Sigmoid colon (tissue), 7 donors: ENCODE measurements around the gene GNE. TPM values are rescaled to one million over a fixed set of nuclear protein-coding genes. Genes with fewer than 3 reads are reported as not detected.

ENCODE experiments used
- DNase-seq: peaks from one replicate; pipeline ENCODE4 v3.0.0-alpha.2; 2019
- H3K27ac ChIP-seq, 4 donors: fragments of 200-600 bp; sonication (generic); one replicate each; pipeline ENCODE4 v1.5.1; 2016 to 2019; ENCODE audit warnings: mild to moderate bottlenecking in 1 of 4
- H3K27me3 ChIP-seq, 3 donors: fragments of 200-600 bp; sonication (generic); one replicate each; pipeline ENCODE4 v1.5.1; 2019; ENCODE audit warnings: mild to moderate bottlenecking in 1 of 3
- H3K36me3 ChIP-seq, 4 donors: fragments of 200-600 bp; sonication (generic); one replicate each; pipeline ENCODE4 v1.5.1; 2016 to 2019
- H3K4me1 ChIP-seq, 4 donors: fragments of 200-600 bp; sonication (generic); one replicate each; pipeline ENCODE4 v1.5.1; 2017 to 2019
- H3K4me3 ChIP-seq, 4 donors: fragments of 200-600 bp; sonication (generic); one replicate each; pipeline ENCODE4 v1.5.1; 2017 to 2019; ENCODE audit warnings: mild to moderate bottlenecking in 2 of 4, moderate library complexity in 1 of 4
- H3K9me3 ChIP-seq, 4 donors: fragments of 200-600 bp in 3 of 4; sonication (generic) in 3 of 4; one replicate each; pipeline versions ENCODE4 v1.5.1 to v1.6.1; 2013 to 2019
- EP300 ChIP-seq, 4 donors: sonication (generic); formaldehyde crosslinking; IDR thresholded peaks; one replicate each; pipeline ENCODE4 v1.6.1; 2017; ENCODE audit warnings: antibody characterized with exemption in 4 of 4
- POLR2A ChIP-seq, 2 donors: fragments of 450-650 bp; IDR thresholded peaks; one replicate each; pipeline ENCODE4 v1.6.1; 2016; ENCODE audit warnings: antibody characterized with exemption in 2 of 2, mild to moderate bottlenecking in 2 of 2, moderate library complexity in 2 of 2
- POLR2AphosphoS5 ChIP-seq, 4 donors: sonication (generic); formaldehyde crosslinking; IDR thresholded peaks; one replicate each; pipeline ENCODE4 v1.6.1; 2017; ENCODE audit warnings: antibody characterized with exemption in 4 of 4
- WGBS, 2 donors: extraction: QIAGEN DNeasy Blood & Tissue Kit; methylation state at CpG; one replicate each; pipeline ENCODE4 v1.1.7; 2013; 5-methylcytosine and 5-hydroxymethylcytosine counted together
- intact Hi-C: fragments of 100-400 bp; cut with DNase I; formaldehyde crosslinking; loops from one replicate; pipeline ENCODE4 v1.15.1; 2023
- polyA plus RNA-seq, 3 donors: library from polyadenylated mRNA; stranded (reverse); fragments of 200-250 nt; gene quantifications; one replicate each; pipeline ENCODE4 v1.2.3, GENCODE V29; 2013
- total RNA-seq, 4 donors: library from RNA; depleted of rRNA; stranded (reverse); fragments of >200 nt; gene quantifications; one replicate each; pipeline ENCODE4 v1.1.0, GENCODE V29; 2016
- TF ChIP-seq, protein P1 (sequence below), 4 experiments: fragments of 450-650 bp in 3 of 4; fragments of 200-600 bp in 1 of 4; IDR thresholded peaks; one replicate each; pipeline ENCODE4 v1.5.1; 2016 to 2019; ENCODE audit warnings: antibody characterized with exemption in 4 of 4, mild to moderate bottlenecking in 3 of 4, moderate library complexity in 2 of 4
- donor health status: healthy with polysubstance abuse.
- donor health status: Bipolar disorder and iron deficiency.
- donor health status: healthy.

Gene GNE
- total and polyA plus RNA-seq, 7 donors: 22.5 to 74.0 (median 28.2) TPM

DNA sequence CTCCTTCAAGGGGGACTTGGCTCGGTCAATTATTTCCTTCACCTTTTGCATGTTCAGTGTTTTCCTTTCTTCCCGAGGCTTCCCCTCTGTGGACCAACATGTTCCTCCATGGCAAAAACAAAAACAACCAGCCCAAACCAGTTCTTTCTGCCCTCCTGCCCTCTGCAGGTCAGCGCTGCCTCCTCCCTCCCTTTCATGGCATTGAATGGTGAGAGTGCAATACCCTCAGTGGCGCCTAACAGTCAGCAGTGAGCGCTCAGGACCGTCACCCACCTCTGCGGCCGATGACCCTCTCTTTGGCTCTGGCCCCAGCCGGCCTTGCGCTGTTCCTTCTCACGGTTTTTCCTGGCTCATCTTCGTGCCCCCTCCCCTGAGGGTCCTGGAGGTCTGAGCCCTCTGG is 34.4 kb upstream of the GNE start:
- Histone ChIP-seq H3K27me3 (no peaks in the 10 kb centered on the region), H3K4me1 (no peaks in the 10 kb centered on the region), H3K4me3 (no peak overlapping the region), H3K27ac (no peak overlapping the region), H3K36me3 (no peaks in the 10 kb centered on the region), H3K9me3 (no peaks in the 10 kb centered on the region)
- no peak for DNase-seq
- TF ChIP-seq EP300 (IDR thresholded peaks at IDR 0.05) (no peak), POLR2A (IDR thresholded peaks at IDR 0.05) (no peak), POLR2AphosphoS5 (IDR thresholded peaks at IDR 0.05) (no peak)
- TF ChIP-seq, protein P1, sequence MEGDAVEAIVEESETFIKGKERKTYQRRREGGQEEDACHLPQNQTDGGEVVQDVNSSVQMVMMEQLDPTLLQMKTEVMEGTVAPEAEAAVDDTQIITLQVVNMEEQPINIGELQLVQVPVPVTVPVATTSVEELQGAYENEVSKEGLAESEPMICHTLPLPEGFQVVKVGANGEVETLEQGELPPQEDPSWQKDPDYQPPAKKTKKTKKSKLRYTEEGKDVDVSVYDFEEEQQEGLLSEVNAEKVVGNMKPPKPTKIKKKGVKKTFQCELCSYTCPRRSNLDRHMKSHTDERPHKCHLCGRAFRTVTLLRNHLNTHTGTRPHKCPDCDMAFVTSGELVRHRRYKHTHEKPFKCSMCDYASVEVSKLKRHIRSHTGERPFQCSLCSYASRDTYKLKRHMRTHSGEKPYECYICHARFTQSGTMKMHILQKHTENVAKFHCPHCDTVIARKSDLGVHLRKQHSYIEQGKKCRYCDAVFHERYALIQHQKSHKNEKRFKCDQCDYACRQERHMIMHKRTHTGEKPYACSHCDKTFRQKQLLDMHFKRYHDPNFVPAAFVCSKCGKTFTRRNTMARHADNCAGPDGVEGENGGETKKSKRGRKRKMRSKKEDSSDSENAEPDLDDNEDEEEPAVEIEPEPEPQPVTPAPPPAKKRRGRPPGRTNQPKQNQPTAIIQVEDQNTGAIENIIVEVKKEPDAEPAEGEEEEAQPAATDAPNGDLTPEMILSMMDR (IDR thresholded peaks at IDR 0.05): no peak
- intact Hi-C loops: no loop called here
- 89% methylated on average over 12 of the region's 12 CpGs for WGBS, 2 donors

DNA sequence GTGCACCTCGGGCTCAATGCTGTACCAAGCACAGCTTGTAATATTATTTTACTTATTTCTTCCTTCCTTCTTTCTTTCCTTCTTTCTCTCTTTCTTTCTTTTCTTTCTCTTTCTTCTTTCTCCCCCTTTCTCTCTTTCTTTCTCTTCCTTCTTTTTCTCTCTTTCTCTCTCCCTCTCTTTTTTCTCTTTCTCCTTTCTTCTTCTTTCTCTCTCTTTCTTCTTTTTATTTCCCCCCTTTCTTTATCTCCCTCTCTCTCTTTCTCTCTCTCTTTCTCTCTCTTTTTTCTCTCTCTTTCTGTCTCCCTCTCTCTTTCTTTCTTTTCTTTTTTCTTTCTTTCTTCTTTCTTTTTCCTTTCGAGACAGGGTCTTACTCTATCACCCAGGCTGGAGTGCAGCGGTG is 32.7 kb upstream of the GNE start:
- Histone ChIP-seq H3K9me3 (no peaks in the 10 kb centered on the region), H3K4me1 (no peaks in the 10 kb centered on the region), H3K27me3 (no peaks in the 10 kb centered on the region), H3K27ac (no peak overlapping the region), H3K4me3 (no peak overlapping the region), H3K36me3 (no peaks in the 10 kb centered on the region)
- no peak for DNase-seq
- WGBS, 2 donors: 92 to 93% methylated on average over 3 of the region's 3 CpGs
- intact Hi-C loops: no loop called here
- TF ChIP-seq EP300 (IDR thresholded peaks at IDR 0.05): no peak
- no peak for TF ChIP-seq POLR2AphosphoS5 (IDR thresholded peaks at IDR 0.05)
- TF ChIP-seq POLR2A (IDR thresholded peaks at IDR 0.05): no peak
- TF ChIP-seq, protein P1 (IDR thresholded peaks at IDR 0.05): no peak

DNA sequence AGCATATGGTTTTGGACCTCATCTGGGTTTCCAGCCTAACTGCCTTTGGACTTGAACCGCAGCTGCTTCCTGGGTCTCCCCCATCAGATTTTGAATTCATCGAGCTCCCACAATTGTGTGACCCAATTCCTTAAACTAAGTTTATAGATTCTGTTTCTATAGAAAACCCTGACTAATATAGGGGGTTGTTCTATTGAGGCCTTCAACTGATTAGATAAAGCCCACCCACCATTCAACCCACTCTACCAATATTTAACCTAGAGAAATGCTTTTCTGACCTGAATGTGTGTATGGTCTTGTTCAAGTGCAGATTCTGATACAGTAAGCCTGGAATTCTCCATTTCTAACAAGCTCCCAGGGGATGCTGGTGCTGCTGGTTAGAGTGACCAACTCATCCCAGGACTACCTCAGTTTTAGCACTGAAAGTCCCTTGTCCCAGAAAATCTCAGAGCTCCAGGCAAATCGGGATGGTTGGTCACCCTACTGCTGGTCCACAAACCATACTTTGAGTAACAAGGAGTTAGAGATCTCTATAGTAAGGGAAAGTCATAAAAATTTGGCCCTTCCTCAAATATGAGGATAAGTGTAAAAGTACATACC is 31.7 kb upstream of the GNE start:
- Histone ChIP-seq H3K4me1 (no peaks in the 10 kb centered on the region), H3K4me3 (no peak overlapping the region), H3K9me3 (no peaks in the 10 kb centered on the region), H3K27ac (no peak overlapping the region), H3K27me3 (no peaks in the 10 kb centered on the region), H3K36me3 (no peaks in the 10 kb centered on the region)
- TF ChIP-seq POLR2AphosphoS5 (IDR thresholded peaks at IDR 0.05): no peak
- no peak for TF ChIP-seq POLR2A (IDR thresholded peaks at IDR 0.05)
- TF ChIP-seq, protein P1 (IDR thresholded peaks at IDR 0.05): no peak
- TF ChIP-seq EP300 (IDR thresholded peaks at IDR 0.05): no peak
- intact Hi-C loops: no loop called here
- WGBS, 2 donors: 94% methylated on average over 3 of the region's 3 CpGs
- DNase-seq: no peak

DNA sequence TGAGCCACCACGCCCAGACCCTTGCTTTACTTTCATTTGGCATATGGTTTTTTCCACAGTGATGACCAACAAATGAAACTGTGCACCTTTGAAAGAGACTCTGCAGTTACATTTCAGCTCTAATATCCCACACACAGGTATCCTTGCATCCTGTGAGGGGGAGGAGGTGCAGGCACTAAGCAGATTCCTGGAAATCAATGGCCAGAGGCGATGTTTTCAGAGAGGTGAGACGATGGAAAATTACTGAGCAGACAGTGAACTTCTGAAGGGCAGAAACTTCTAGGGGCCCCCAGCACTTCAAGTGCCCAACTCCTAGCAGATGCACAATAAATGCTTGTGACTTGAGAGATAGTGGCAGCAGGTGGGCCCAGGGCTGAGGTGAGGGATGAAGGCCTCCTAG is 29.8 kb upstream of the GNE start:
- intact Hi-C loops: no loop called here
- WGBS, 2 donors: 95 to 97% methylated on average over 3 of the region's 3 CpGs
- H3K27ac ChIP-seq: no peak overlapping the region

More for the DNA sequence above, 29.8 kb upstream of the GNE start:
- TF ChIP-seq POLR2AphosphoS5 (IDR thresholded peaks at IDR 0.05) (no peak), EP300 (IDR thresholded peaks at IDR 0.05) (no peak), POLR2A (IDR thresholded peaks at IDR 0.05) (no peak)
- TF ChIP-seq, protein P1 (IDR thresholded peaks at IDR 0.05): no peak
- Histone ChIP-seq H3K36me3 (no peaks in the 10 kb centered on the region), H3K4me1 (no peaks in the 10 kb centered on the region), H3K4me3 (no peak overlapping the region), H3K9me3 (no peaks in the 10 kb centered on the region), H3K27me3 (no peaks in the 10 kb centered on the region)
- no peak for DNase-seq
